Spleen (tissue), 11 donors: ENCODE data around the gene SKOR1. TPM values are rescaled to one million over a fixed set of nuclear protein-coding genes. Genes with fewer than 3 reads are reported as not detected.

Experiments
- DNase-seq: peaks from one replicate; pipeline ENCODE4 v3.0.0-alpha.2; 2020
- H3K27ac ChIP-seq, 8 donors: fragments of 200-600 bp; sonication (generic) in 7 of 8; 1 replicate in 4 of 8; 2 replicates in 4 of 8; pipeline versions ENCODE4 v1.5.0 to v1.8.0; 2016 to 2021; ENCODE audit warnings: inconsistent platforms in 4 of 8, mild to moderate bottlenecking in 4 of 8, moderate library complexity in 1 of 8
- H3K27me3 ChIP-seq, 7 donors: fragments of 200-600 bp; sonication (generic) in 6 of 7; replicated peaks in 1 of 7; 1 replicate in 4 of 7; 2 replicates in 3 of 7; pipeline versions ENCODE4 v1.5.0 to v1.8.0; 2016 to 2021; ENCODE audit warnings: inconsistent platforms in 3 of 7, mild to moderate bottlenecking in 1 of 7
- H3K36me3 ChIP-seq, 6 donors: fragments of 200-600 bp; sonication (generic) in 5 of 6; 1 replicate in 4 of 6; 2 replicates in 2 of 6; pipeline versions ENCODE4 v1.5.0 to v1.8.0; 2016 to 2021; ENCODE audit warnings: inconsistent platforms in 2 of 6
- H3K4me1 ChIP-seq, 6 donors: fragments of 200-600 bp; sonication (generic) in 5 of 6; 1 replicate in 3 of 6; 2 replicates in 3 of 6; pipeline versions ENCODE4 v1.5.0 to v1.8.0; 2016 to 2021; ENCODE audit warnings: inconsistent platforms in 3 of 6
- H3K4me3 ChIP-seq, 8 donors: fragments of 200-600 bp; sonication (generic) in 7 of 8; 1 replicate in 4 of 8; 2 replicates in 4 of 8; pipeline versions ENCODE4 v1.5.0 to v1.8.0; 2016 to 2021; ENCODE audit warnings: inconsistent platforms in 4 of 8, mild to moderate bottlenecking in 4 of 8, moderate library complexity in 2 of 8
- H3K9me3 ChIP-seq, 8 donors: fragments of 200-600 bp; sonication (generic) in 7 of 8; 1 replicate in 4 of 8; 2 replicates in 4 of 8; pipeline versions ENCODE4 v1.5.0 to v1.8.0; 2016 to 2021; ENCODE audit warnings: inconsistent platforms in 4 of 8
- CTCF ChIP-seq, 11 experiments: fragments of 200-600 bp in 7 of 11; fragments of 450-650 bp in 4 of 11; sonication (generic) in 4 of 11; IDR thresholded peaks in 8 of 11; conservative IDR thresholded peaks in 3 of 11; 1 replicate in 7 of 11; 2 replicates in 4 of 11; pipeline versions ENCODE4 v1.4.0 to v1.8.0; 2016 to 2021; ENCODE audit warnings: antibody characterized with exemption in 11 of 11, inconsistent platforms in 4 of 11, mild to moderate bottlenecking in 1 of 11
- POLR2A ChIP-seq, 3 donors: fragments of 450-650 bp; IDR thresholded peaks; one replicate each; pipeline ENCODE4 v1.5.1; 2017; ENCODE audit warnings: antibody characterized with exemption in 3 of 3, mild to moderate bottlenecking in 1 of 3
- POLR2AphosphoS5 ChIP-seq, 3 donors: sonication (generic); formaldehyde crosslinking; IDR thresholded peaks; one replicate each; pipeline ENCODE4 v1.5.1; 2017; ENCODE audit warnings: antibody characterized with exemption in 3 of 3
- WGBS, 5 donors: extraction: QIAGEN DNeasy Blood & Tissue Kit in 3 of 5; methylation state at CpG; one replicate each; pipeline versions ENCODE4 v1.1.5 to v1.1.7; 2013 to 2018; 5-methylcytosine and 5-hydroxymethylcytosine counted together
- intact Hi-C: fragments of 100-400 bp; cut with DNase I; formaldehyde crosslinking; loops from one replicate; pipeline ENCODE4 v1.15.0; 2023; ENCODE audit warnings: low total_unique reads
- polyA plus RNA-seq, 3 donors: library from polyadenylated mRNA; stranded (reverse); fragments of 200-250 nt; gene quantifications; one replicate each; pipeline ENCODE4 v1.2.1, GENCODE V29; 2013
- total RNA-seq, 7 donors: library from RNA; depleted of rRNA in 3 of 7; stranded (reverse); fragments of >200 nt in 3 of 7; fragmentation: NEBNext Ultra II Directional in 4 of 7; extraction: Animal tissue kit (Norgen Biotek cat#: 25700) in 4 of 7; gene quantifications; one replicate each; pipeline versions ENCODE4 v1.1.0 to v1.2.1, GENCODE V29; 2016 to 2021
- donor health status: healthy with polysubstance abuse.
- donor health status: DM: no; HTN: no; CAD: no; lungs with moderate emphysema.
- donor health status: DM: no; HTN: no; CAD: no.
- donor health status: Bipolar disorder and iron deficiency.
- donor health status: healthy.
- donor health status: DM: no; HTN: no; CAD: no.
- donor health status: DM: yes; HTN: yes; CAD: no.

SKOR1 gene
- total and polyA plus RNA-seq, 10 donors: 0.06 to 1.1 (median 0.37) TPM

- no peak overlapping the region for H3K27ac ChIP-seq
- TF ChIP-seq CTCF (IDR thresholded peaks at IDR 0.05 in 8 of 11, conservative IDR thresholded peaks at IDR 0.05 in 3 of 11) (no peak), POLR2A (IDR thresholded peaks at IDR 0.05) (no peak), POLR2AphosphoS5 (IDR thresholded peaks at IDR 0.05) (no peak)
- intact Hi-C loops: loop anchor here (2.0 to 5.0 kb wide), 2 partner anchors 314 to 379 kb away; partner anchors contain the start of gene C15orf61
These were observed 10.8 kb downstream of the SKOR1 start for GRCh38 chr15:67836134-67836455.

GRCh38 chr15:67836477-67836876 lies 11.2 kb downstream of the SKOR1 start:
- TF ChIP-seq POLR2A (IDR thresholded peaks at IDR 0.05): no peak
- TF ChIP-seq CTCF (IDR thresholded peaks at IDR 0.05 in 8 of 11, conservative IDR thresholded peaks at IDR 0.05 in 3 of 11): peak; percentile 73 to 95 (median 87)
- no peak for TF ChIP-seq POLR2AphosphoS5 (IDR thresholded peaks at IDR 0.05)
- Histone ChIP-seq H3K4me3 (peak overlapping the region in 7 of 8 donors; percentile 24 to 68 (median 44)), H3K27me3 (peaks cover 4 to 57% (median 48%) of the 10 kb centered on the region in 7 donors), H3K27ac (no peak overlapping the region), H3K4me1 (peaks cover 28 to 89% (median 66%) of the 10 kb centered on the region in 6 donors), H3K9me3 (no peaks in the 10 kb centered on the region), H3K36me3 (no peaks in the 10 kb centered on the region)
- 13 to 39% (median 36%) methylated on average over 6 to 8 of the region's 8 CpGs for WGBS, 5 donors
- DNase-seq: peak; percentile 80
- intact Hi-C loops: loop anchor here (2.0 to 5.0 kb wide), 2 partner anchors 314 to 380 kb away; partner anchors contain the start of gene C15orf61

More at GRCh38 chr15:67836134-67836455, 10.8 kb downstream of the SKOR1 start:
- no peak for DNase-seq
- Histone ChIP-seq H3K9me3 (no peaks in the 10 kb centered on the region), H3K4me3 (peak overlapping the region; percentile 24 to 68 (median 44)), H3K36me3 (no peaks in the 10 kb centered on the region), H3K27me3 (peaks cover 4 to 61% (median 51%) of the 10 kb centered on the region in 7 donors), H3K4me1 (peaks cover 24 to 85% (median 62%) of the 10 kb centered on the region in 6 donors)
- 1 to 4% (median 2%) methylated on average over 13 to 16 of the region's 16 CpGs for WGBS, 5 donors

- 50 to 70% (median 60%) methylated on average over 2 of the region's 2 CpGs for WGBS, 5 donors
- Histone ChIP-seq H3K36me3 (no peaks in the 10 kb centered on the region), H3K9me3 (no peaks in the 10 kb centered on the region), H3K4me1 (peaks cover 29 to 92% (median 69%) of the 10 kb centered on the region in 6 donors), H3K27ac (no peak overlapping the region), H3K4me3 (no peak overlapping the region), H3K27me3 (peaks cover 4 to 52% (median 43%) of the 10 kb centered on the region in 7 donors)
- TF ChIP-seq POLR2A (IDR thresholded peaks at IDR 0.05): no peak
- TF ChIP-seq POLR2AphosphoS5 (IDR thresholded peaks at IDR 0.05): no peak
- TF ChIP-seq CTCF (IDR thresholded peaks at IDR 0.05 in 8 of 11, conservative IDR thresholded peaks at IDR 0.05 in 3 of 11): no peak
- intact Hi-C loops: loop anchor here (2.0 to 5.0 kb wide), 2 partner anchors 315 to 380 kb away; partner anchors contain the start of gene C15orf61
- DNase-seq: peak; percentile 29
These were observed 11.6 kb downstream of the SKOR1 start for GRCh38 chr15:67836955-67837354.

GRCh38 chr15:67838789-67839332 lies 13.6 kb downstream of the SKOR1 start:
- 14 to 30% (median 21%) methylated on average over 24 to 25 of the region's 25 CpGs for WGBS, 5 donors
- no peaks in the 10 kb centered on the region for H3K36me3 ChIP-seq
- peak overlapping the region in 7 of 8 donors; percentile 98 to 99 (median 99) for H3K27ac ChIP-seq
- peaks cover 15 to 90% (median 56%) of the 10 kb centered on the region in 6 donors for H3K4me1 ChIP-seq
- H3K27me3 ChIP-seq: peaks cover 4 to 33% (median 24%) of the 10 kb centered on the region in 7 donors
- DNase-seq: peak; percentile 89
- peak overlapping the region; percentile 4 to 90 (median 72) for H3K4me3 ChIP-seq
- TF ChIP-seq POLR2AphosphoS5 (IDR thresholded peaks at IDR 0.05): peak in 1 of 3 donors; percentile 60
- TF ChIP-seq POLR2A (IDR thresholded peaks at IDR 0.05): no peak
- TF ChIP-seq CTCF (IDR thresholded peaks at IDR 0.05 in 8 of 11, conservative IDR thresholded peaks at IDR 0.05 in 3 of 11): no peak
- H3K9me3 ChIP-seq: no peaks in the 10 kb centered on the region
- intact Hi-C loops: loop anchor here (5.0 kb wide), 1 partner anchor 317 kb away; the partner anchor contains the start of gene C15orf61
